HepG2 (cell line): ENCODE results near the gene KSR1. TPM values are rescaled to one million over a fixed set of nuclear protein-coding genes. Genes with fewer than 3 reads are reported as not detected.
A peak's percentile ranks its signal among the peaks of the same experiment; 100 is the strongest.

Experiments
- ATAC-seq: fragments of 200-7000 bp; cut with Tn5 transposase; 3 replicates; pipeline ENCODE4 v1.9.1; 2020; ENCODE audit warnings: mild to moderate bottlenecking, moderate library complexity
- BruUV-seq: library from RNA; stranded (reverse); fragments of 400-500 nt; replicated peaks from 2 replicates; lab custom pipeline; 2021; lab: Mats Ljungman, UMichigan
- CTCF ChIA-PET: fragments of 300-600 bp; formaldehyde crosslinking; extraction: SDS; loops from one replicate; lab custom pipeline; 2021; ENCODE audit warnings: low total read pairs, inconsistent platforms, low intra/inter-chr PET ratio; lab: Yijun Ruan, JAX
- POLR2A ChIA-PET: fragments of 350-600 bp; sonication (Branson Sonifier 250); formaldehyde crosslinking; loops from one replicate; lab custom pipeline; 2020; ENCODE audit warnings: antibody characterized with exemption, inconsistent platforms; lab: Yijun Ruan, JAX
- DNase-seq: peaks from one replicate; pipeline ENCODE4 v3.0.0-alpha.2; 2015; ENCODE audit warnings: low spot score
- FAIRE-seq: peaks from 3 replicates; lab custom pipeline; 2011; peaks lifted over from hg19 to GRCh38; lab: Jason Lieb, UNC
- H2AFZ ChIP-seq: one replicate; pipeline ENCODE4 v1.6.1; 2011; ENCODE audit warnings: low read length, inconsistent platforms
- H3K27ac ChIP-seq: fragments of 300-600 bp; 3 replicates; pipeline ENCODE4 v1.8.0; 2011; ENCODE audit warnings: mixed run types, mild to moderate bottlenecking, mixed read lengths, low read length, inconsistent platforms; ENCODE audit not compliant: insufficient read depth; ENCODE audit errors: extremely low read length
- H3K27me3 ChIP-seq, 2 experiments: fragments of 200-600 bp in 1 of 2; 2 replicates in 1 of 2; 3 replicates in 1 of 2; pipeline versions ENCODE4 v1.6.0 to v1.8.0; 2011; ENCODE audit warnings: low read length in 2 of 2, mild to moderate bottlenecking in 2 of 2, moderate library complexity in 2 of 2, inconsistent platforms in 1 of 2; ENCODE audit not compliant: insufficient read depth in 2 of 2, control insufficient read depth in 1 of 2
- H3K36me3 ChIP-seq, 2 experiments: fragments of 200-600 bp in 1 of 2; replicated peaks in 1 of 2; 2 replicates in 1 of 2; 3 replicates in 1 of 2; pipeline versions ENCODE4 v1.5.1 to v1.8.0; 2011; ENCODE audit warnings: low read length in 2 of 2, inconsistent platforms in 1 of 2; ENCODE audit not compliant: insufficient read depth in 2 of 2, control insufficient read depth in 1 of 2
- H3K4me1 ChIP-seq: 2 replicates; pipeline ENCODE4 v1.5.1; 2012; ENCODE audit warnings: low read length, inconsistent platforms; ENCODE audit not compliant: insufficient read depth
- H3K4me2 ChIP-seq: 2 replicates; pipeline ENCODE4 v1.6.0; 2011; ENCODE audit warnings: low read depth, low read length, inconsistent platforms
- H3K4me3 ChIP-seq, 3 experiments: fragments of 200-600 bp in 1 of 3; sonication (generic), shearing (Covaris generic) in 1 of 3; replicated peaks in 1 of 3; 2 replicates each; pipeline ENCODE4 v1.5.1; 2011 to 2016; ENCODE audit warnings: low read length in 3 of 3, inconsistent platforms in 2 of 3, low read depth in 2 of 3, mild to moderate bottlenecking in 2 of 3, control low read depth in 1 of 3, mixed read lengths in 1 of 3; ENCODE audit not compliant: insufficient read depth in 1 of 3
- H3K79me2 ChIP-seq: one replicate; pipeline ENCODE4 v1.6.1; 2011; ENCODE audit warnings: low read length, inconsistent platforms; ENCODE audit not compliant: insufficient read depth
- H3K9ac ChIP-seq: 2 replicates; pipeline ENCODE4 v1.6.0; 2011; ENCODE audit warnings: mild to moderate bottlenecking, low read depth, low read length, inconsistent platforms; ENCODE audit not compliant: insufficient read depth
- H3K9me3 ChIP-seq: 2 replicates; pipeline ENCODE4 v1.5.1; 2012; ENCODE audit warnings: mild to moderate bottlenecking, low read length
- H4K20me1 ChIP-seq: 2 replicates; pipeline ENCODE4 v1.6.0; 2011; ENCODE audit warnings: inconsistent platforms, mild to moderate bottlenecking, low read length, moderate library complexity; ENCODE audit not compliant: insufficient read depth
- ELF3 ChIP-seq: IDR thresholded peaks from 2 replicates; pipeline ENCODE4 v1.6.1; 2016; ENCODE audit warnings: missing genetic modification reagents, missing compliant biosample characterization
- GATAD1 ChIP-seq: IDR thresholded peaks from 2 replicates; pipeline ENCODE4 v1.6.1; 2016; ENCODE audit warnings: missing genetic modification reagents, missing compliant biosample characterization
- HDAC1 ChIP-seq: sonication (generic); formaldehyde crosslinking; IDR thresholded peaks from 2 replicates; pipeline ENCODE4 v1.5.1; 2020; ENCODE audit warnings: mild to moderate bottlenecking, missing genetic modification reagents
- SMC3 ChIP-seq: IDR thresholded peaks from 2 replicates; pipeline ENCODE4 v1.6.1; 2011; ENCODE audit warnings: low read length, improper control_type of control experiment
- SRSF4 ChIP-seq: fragments of 200-400 bp; formaldehyde crosslinking; IDR thresholded peaks from one replicate; pipeline ENCODE4 v1.6.1; 2018; ENCODE audit warnings: mild to moderate bottlenecking, low read depth, low read length, moderate library complexity; ENCODE audit not compliant: poor library complexity, severe bottlenecking
- STAG1 ChIP-seq: sonication (generic); formaldehyde crosslinking; IDR thresholded peaks from 2 replicates; pipeline ENCODE4 v1.4.0; 2020; ENCODE audit warnings: missing genetic modification reagents
- YY1 ChIP-seq: IDR thresholded peaks from 2 replicates; pipeline ENCODE4 v1.6.1; 2011; ENCODE audit warnings: low read length, low read depth, moderate library complexity, mild to moderate bottlenecking; ENCODE audit not compliant: insufficient read depth, insufficient replicate concordance
- ZBTB7A ChIP-seq: sonication (generic); formaldehyde crosslinking; IDR thresholded peaks from 2 replicates; pipeline ENCODE4 v1.8.0; 2022; ENCODE audit warnings: mild to moderate bottlenecking, missing genetic modification reagents
- ZNF142 ChIP-seq: sonication (generic); formaldehyde crosslinking; IDR thresholded peaks from 2 replicates; pipeline ENCODE4 v1.4.0; 2020; ENCODE audit warnings: missing genetic modification reagents
- ZNF205 ChIP-seq: IDR thresholded peaks from 2 replicates; pipeline ENCODE4 v1.6.1; 2018; ENCODE audit warnings: missing biosample characterization, missing genetic modification reagents
- ZNF24 ChIP-seq: fragments of 450-650 bp; IDR thresholded peaks from 2 replicates; pipeline ENCODE4 v1.6.1; 2017; ENCODE audit warnings: antibody characterized with exemption, mild to moderate bottlenecking
- WGBS: methylation state at CpG from one replicate; pipeline ENCODE4 v1.1.6; 2017; ENCODE audit warnings: low lambda C conversion rate; 5-methylcytosine and 5-hydroxymethylcytosine counted together
- in situ Hi-C: cut with HindIII; loops from 2 replicates; pipeline ENCODE4 v1.10.0; 2017; ENCODE audit warnings: low pct_unique_long_range_greater_than_20kb; ENCODE audit not compliant: extremely low pct_ligation_motif_present
- intact Hi-C: fragments of 100-400 bp; cut with micrococcal nuclease; formaldehyde crosslinking; loops from one replicate; pipeline ENCODE4 v1.10.0; 2022; ENCODE audit not compliant: unreplicated experiment
- polyA plus RNA-seq, 8 experiments: library from polyadenylated mRNA; depleted of rRNA in 3 of 8; stranded (reverse) in 7 of 8; unstranded in 1 of 8; fragments of >200 nt; fragmentation: Illumina TruSeq in 4 of 8; extraction: Trizol in 4 of 8; gene quantifications; 2 replicates each; pipeline versions ENCODE4 v1.2.1 to v1.2.3, GENCODE V29; 2011 to 2016; ENCODE audit warnings: low read depth in 4 of 8, missing spikeins in 1 of 8, mixed read lengths in 1 of 8; ENCODE audit not compliant: insufficient read depth in 1 of 8
- total RNA-seq, 5 experiments: library from RNA; depleted of rRNA; stranded (reverse); fragments of >200 nt; fragmentation: Illumina TruSeq; extraction: Trizol; gene quantifications; 2 replicates each; pipeline ENCODE4 v1.2.3, GENCODE V29; 2016; ENCODE audit warnings: low read depth in 1 of 5
- TF ChIP-seq, protein P1 (sequence below): sonication (generic); formaldehyde crosslinking; IDR thresholded peaks from 2 replicates; pipeline ENCODE4 v1.4.0; 2020; ENCODE audit warnings: missing genetic modification reagents

KSR1 gene
- total and polyA plus RNA-seq, 2 of the 13 experiments (the other 11 are each of a cell fraction or from before 2014, with no cell fraction given) = 10.1 to 16.6 TPM

DNA sequence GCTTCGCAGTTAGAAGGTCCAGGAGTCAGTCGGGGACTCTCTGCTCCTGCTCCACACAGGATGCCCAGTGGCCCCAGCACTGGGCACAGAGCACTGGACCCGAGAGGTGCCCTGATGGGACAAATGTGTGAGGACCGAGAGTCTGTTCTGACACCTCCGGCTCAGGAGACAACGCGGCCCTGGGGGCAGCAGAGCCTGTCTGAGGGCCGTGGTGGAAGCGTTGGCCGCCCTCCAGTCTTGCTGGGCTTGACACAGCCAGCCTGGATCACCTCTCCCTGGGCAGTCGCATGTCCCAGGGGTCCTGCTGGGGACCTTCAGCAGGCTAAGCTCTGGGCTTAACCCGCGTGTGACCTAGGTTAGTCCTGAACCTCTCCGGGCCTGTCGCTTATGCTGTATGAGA lies 197.9 kb downstream of the KSR1 start (continued):
- TF ChIP-seq ZNF142 (CRISPR knock-in tag) (no peak), ZNF24 (no peak), SRSF4 (no peak)

DNA sequence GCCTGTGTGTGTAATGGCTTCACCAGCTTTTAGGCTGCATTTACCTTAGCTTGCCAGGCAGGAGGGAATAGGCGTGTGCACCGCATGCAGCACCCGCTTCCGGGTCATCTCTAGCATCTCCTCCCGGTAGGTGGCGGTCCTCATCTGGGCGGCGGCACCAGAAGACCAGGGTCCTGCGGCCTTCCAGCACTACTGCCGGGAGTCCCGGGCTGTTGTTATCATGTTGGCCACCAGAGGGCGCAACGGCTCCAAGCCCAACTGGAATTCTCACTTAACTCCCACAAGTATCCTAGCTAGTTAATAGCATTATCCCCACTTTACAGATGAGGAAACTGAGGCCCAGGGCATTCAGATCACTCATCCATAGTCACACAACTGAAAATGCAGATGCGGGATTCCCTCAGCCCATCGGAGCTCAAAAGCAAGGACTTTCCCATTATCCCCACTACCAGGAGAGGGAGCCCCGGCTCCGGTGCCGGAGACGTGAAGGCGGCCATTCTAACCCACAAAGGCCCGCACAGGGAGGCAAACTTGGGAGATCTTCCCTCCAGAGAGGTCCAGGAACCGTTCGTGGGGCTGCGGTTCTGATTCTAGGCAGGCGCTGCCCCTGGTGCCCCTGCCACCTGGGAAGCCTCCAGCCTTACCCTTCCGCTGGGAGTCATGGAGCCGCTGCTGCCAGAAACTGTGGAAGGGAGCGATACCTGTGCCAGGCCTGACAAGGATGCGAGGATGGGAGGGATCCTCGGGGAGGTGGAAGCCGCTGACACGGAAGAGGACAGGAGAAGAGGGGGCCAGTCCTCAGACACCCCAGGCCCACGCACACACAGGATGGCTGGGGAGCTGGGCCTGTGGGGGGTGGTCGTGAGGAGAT lies 198.6 kb downstream of the KSR1 start:
- no peak overlapping the region for H2AFZ ChIP-seq
- POLR2A ChIA-PET = no interaction called here
- TF ChIP-seq ZBTB7A (CRISPR knock-in tag) (no peak), ELF3 (CRISPR knock-in tag) (peak; percentile 69; the same call in 1 of the 2 replicates), STAG1 (peak; percentile 73), YY1 (peak; percentile 33), SMC3 (peak; percentile 59), HDAC1 (CRISPR knock-in tag) (no peak), ZNF205 (CRISPR knock-in tag) (no peak), GATAD1 (CRISPR knock-in tag) (0 out of 2 replicates have a peak, but pooled peaks have one; percentile 16)
- TF ChIP-seq, protein P1, sequence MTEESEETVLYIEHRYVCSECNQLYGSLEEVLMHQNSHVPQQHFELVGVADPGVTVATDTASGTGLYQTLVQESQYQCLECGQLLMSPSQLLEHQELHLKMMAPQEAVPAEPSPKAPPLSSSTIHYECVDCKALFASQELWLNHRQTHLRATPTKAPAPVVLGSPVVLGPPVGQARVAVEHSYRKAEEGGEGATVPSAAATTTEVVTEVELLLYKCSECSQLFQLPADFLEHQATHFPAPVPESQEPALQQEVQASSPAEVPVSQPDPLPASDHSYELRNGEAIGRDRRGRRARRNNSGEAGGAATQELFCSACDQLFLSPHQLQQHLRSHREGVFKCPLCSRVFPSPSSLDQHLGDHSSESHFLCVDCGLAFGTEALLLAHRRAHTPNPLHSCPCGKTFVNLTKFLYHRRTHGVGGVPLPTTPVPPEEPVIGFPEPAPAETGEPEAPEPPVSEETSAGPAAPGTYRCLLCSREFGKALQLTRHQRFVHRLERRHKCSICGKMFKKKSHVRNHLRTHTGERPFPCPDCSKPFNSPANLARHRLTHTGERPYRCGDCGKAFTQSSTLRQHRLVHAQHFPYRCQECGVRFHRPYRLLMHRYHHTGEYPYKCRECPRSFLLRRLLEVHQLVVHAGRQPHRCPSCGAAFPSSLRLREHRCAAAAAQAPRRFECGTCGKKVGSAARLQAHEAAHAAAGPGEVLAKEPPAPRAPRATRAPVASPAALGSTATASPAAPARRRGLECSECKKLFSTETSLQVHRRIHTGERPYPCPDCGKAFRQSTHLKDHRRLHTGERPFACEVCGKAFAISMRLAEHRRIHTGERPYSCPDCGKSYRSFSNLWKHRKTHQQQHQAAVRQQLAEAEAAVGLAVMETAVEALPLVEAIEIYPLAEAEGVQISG (CRISPR knock-in tag) = peak; percentile 79; the same call in 1 of the 2 replicates

More for the DNA sequence above, 198.6 kb downstream of the KSR1 start:
- Histone ChIP-seq H3K36me3 (no peaks in the 10 kb centered on the region), H3K4me2 (no peak overlapping the region; the same call in 1 of the 2 replicates), H3K4me1 (no peaks in the 10 kb centered on the region), H3K27ac (no peak overlapping the region), H3K27me3 (peaks cover 0 to 4% of the 10 kb centered on the region in 2 experiments; a peak in 3 of 5 replicates), H3K79me2 (no peaks in the 10 kb centered on the region), H3K9me3 (no peaks in the 10 kb centered on the region), H3K9ac (no peak overlapping the region), H3K4me3 (no peak overlapping the region), H4K20me1 (no peaks in the 10 kb centered on the region)
- CTCF ChIA-PET = interaction anchor here (1.0 to 2.6 kb wide), 6 partner anchors 45 to 274 kb away, joined by 3 to 44 read pairs (median 4); no protein-coding TSS in a partner anchor
- in situ Hi-C loops = loop anchor here (5.0 to 10.0 kb wide), 3 partner anchors 48 to 230 kb away; no protein-coding TSS in a partner anchor
- DNase-seq (peak; percentile 85), ATAC-seq (peak; percentile 98), FAIRE-seq (peak; percentile 86)
- no TSS peak for BruUV-seq
- intact Hi-C loops = loop anchor here (5.0 kb wide), 2 partner anchors 152 to 227 kb away; no protein-coding TSS in a partner anchor
- 37% methylated on average over 17 of the region's 34 CpGs for WGBS
